Stimulated activated CD8-positive, alpha-beta memory T cell treated with anti-CD3 and anti-CD28 coated beads, Interleukin-7, amount 100 ng/mL, for 4 hours (primary cell): ENCODE results near the gene PIK3R3.
A peak's percentile ranks its signal among the peaks of the same experiment; 100 is the strongest.

Experiments
- DNase-seq, 2 donors: peaks; one replicate each; pipeline ENCODE4 v3.0.0-alpha.2; 2020; ENCODE audit warnings: low read depth in 2 of 2

Gene PIK3R3

GRCh38 chr1:46132529-46133180 lies at the start of gene PIK3R3:
Gene PIK3R3 (minus strand): TSS chr1:46132629. CDS start chr1:46131952, 677 bp downstream.
- peak; percentile 78 to 86 for DNase-seq

- no peak for DNase-seq
Measured at GRCh38 chr1:46181343-46182260, 49.2 kb upstream of the PIK3R3 start.

GRCh38 chr1:46180082-46180616 lies 47.7 kb upstream of the PIK3R3 start:
- DNase-seq, result no peak

- DNase-seq, result peak; percentile 19 to 44
Measured at GRCh38 chr1:46179138-46180081, 47.0 kb upstream of the PIK3R3 start.

GRCh38 chr1:46176211-46176865 lies 43.9 kb upstream of the PIK3R3 start, which contains the start of gene P3R3URF:
Gene P3R3URF (minus strand): TSS chr1:46176488. CDS start chr1:46176471, 17 bp downstream.
- no peak for DNase-seq

GRCh38 chr1:46175243-46175642 lies 42.8 kb upstream of the PIK3R3 start:
- no peak for DNase-seq

GRCh38 chr1:46174448-46175231 lies 42.2 kb upstream of the PIK3R3 start, which contains the start of gene TSPAN1:
Gene TSPAN1 (plus strand): TSS chr1:46175087. CDS start chr1:46181108, 6,021 bp downstream.
- no peak for DNase-seq

GRCh38 chr1:46173361-46173856 lies 41.0 kb upstream of the PIK3R3 start:
- DNase-seq, result no peak

GRCh38 chr1:46172321-46172720 lies 39.9 kb upstream of the PIK3R3 start:
- no peak for DNase-seq

- no peak for DNase-seq
Measured at GRCh38 chr1:46171871-46172270, 39.4 kb upstream of the PIK3R3 start.

GRCh38 chr1:46171351-46171750 lies 38.9 kb upstream of the PIK3R3 start:
- DNase-seq, result no peak

GRCh38 chr1:46169811-46170454 lies 37.5 kb upstream of the PIK3R3 start:
- DNase-seq, result no peak

- DNase-seq, result no peak
Measured at GRCh38 chr1:46168477-46168876, 36.0 kb upstream of the PIK3R3 start.

- DNase-seq, result peak in 1 of 2 donors; percentile 17
Measured at GRCh38 chr1:46166521-46167462, 34.4 kb upstream of the PIK3R3 start.

- DNase-seq, result no peak
Measured at GRCh38 chr1:46160212-46160611, 27.8 kb upstream of the PIK3R3 start.

- no peak for DNase-seq
Measured at GRCh38 chr1:46159516-46159915, 27.1 kb upstream of the PIK3R3 start.

GRCh38 chr1:46158312-46159281 lies 26.2 kb upstream of the PIK3R3 start:
- DNase-seq, result no peak
